Tibial nerve (tissue), 3 donors: ENCODE measurements around the gene MYRF.

ENCODE experiments used
- CTCF ChIP-seq, 5 experiments: fragments of 200-600 bp in 3 of 5; fragments of 450-650 bp in 2 of 5; sonication (generic) in 3 of 5; IDR thresholded peaks; one replicate each; pipeline ENCODE4 v1.5.1; 2016 to 2019; ENCODE audit warnings: antibody characterized with exemption in 5 of 5, mild to moderate bottlenecking in 3 of 5, moderate library complexity in 2 of 5
- POLR2A ChIP-seq, 2 donors: fragments of 450-650 bp; IDR thresholded peaks; one replicate each; pipeline ENCODE4 v1.6.1; 2017; ENCODE audit warnings: antibody characterized with exemption in 2 of 2, mild to moderate bottlenecking in 2 of 2, moderate library complexity in 2 of 2

- no peak for TF ChIP-seq CTCF (IDR thresholded peaks at IDR 0.05)
- no peak for TF ChIP-seq POLR2A (IDR thresholded peaks at IDR 0.05)
These were observed 41.4 kb upstream of the MYRF start for GRCh38 chr11:61711037-61711436.
